ENCODE data around the gene THRAP3. TPM values are rescaled to one million over a fixed set of nuclear protein-coding genes. Genes with fewer than 3 reads are reported as not detected.

The THRAP3 gene
- total and polyA plus RNA-seq, 9 of the 15 experiments (the other 6 are each of a cell fraction or from before 2014, with no cell fraction given) = 66.2 to 135 (median 113) TPM

DNA sequence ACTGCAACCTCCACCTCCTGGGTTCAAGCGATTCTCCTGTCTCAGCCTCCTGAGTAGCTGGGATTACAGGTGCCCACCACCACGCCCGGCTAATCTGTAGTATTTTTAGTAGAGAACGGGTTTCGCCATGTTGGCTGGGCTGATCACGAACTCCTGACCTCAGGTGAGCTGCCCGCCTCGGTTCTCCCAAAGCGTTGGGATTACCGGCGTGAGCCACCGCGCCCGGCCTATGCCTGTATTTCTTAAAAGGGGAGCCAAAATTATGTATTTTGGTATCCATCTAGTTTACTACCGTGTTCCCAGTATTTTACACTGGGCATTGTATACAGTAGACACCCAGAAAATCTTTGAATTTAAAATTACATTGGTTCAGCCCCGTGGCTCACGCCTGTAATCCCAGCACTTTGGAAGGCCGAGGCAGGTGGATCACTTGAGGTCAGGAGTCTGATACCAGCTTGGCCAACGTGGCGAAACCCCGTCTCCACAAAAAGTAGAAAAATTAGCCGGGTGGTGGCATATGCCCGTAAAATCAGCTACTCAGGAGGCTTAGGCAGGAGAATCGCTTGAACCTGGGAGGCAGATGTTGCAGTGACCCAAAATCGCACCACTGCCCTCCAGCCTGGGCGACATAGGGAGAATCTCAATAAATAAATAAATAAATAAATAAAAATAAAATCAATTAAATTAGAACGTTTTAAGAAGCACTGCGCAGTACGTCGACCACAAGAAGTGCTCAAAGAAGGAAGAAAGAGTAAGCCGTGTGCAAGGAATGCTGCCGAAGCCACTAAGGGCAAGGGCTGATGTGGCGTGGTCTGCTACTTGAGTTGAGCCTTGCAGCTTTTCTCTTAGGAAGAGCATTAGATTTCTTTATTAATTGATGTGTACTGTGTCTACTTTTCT is 1.5 kb upstream of the THRAP3 start (continued):
- TF ChIP-seq, protein P1, sequence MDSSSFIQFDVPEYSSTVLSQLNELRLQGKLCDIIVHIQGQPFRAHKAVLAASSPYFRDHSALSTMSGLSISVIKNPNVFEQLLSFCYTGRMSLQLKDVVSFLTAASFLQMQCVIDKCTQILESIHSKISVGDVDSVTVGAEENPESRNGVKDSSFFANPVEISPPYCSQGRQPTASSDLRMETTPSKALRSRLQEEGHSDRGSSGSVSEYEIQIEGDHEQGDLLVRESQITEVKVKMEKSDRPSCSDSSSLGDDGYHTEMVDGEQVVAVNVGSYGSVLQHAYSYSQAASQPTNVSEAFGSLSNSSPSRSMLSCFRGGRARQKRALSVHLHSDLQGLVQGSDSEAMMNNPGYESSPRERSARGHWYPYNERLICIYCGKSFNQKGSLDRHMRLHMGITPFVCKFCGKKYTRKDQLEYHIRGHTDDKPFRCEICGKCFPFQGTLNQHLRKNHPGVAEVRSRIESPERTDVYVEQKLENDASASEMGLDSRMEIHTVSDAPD (CRISPR knock-in tag; IDR thresholded peaks at IDR 0.05) = no peak
- TF ChIP-seq, protein P2, sequence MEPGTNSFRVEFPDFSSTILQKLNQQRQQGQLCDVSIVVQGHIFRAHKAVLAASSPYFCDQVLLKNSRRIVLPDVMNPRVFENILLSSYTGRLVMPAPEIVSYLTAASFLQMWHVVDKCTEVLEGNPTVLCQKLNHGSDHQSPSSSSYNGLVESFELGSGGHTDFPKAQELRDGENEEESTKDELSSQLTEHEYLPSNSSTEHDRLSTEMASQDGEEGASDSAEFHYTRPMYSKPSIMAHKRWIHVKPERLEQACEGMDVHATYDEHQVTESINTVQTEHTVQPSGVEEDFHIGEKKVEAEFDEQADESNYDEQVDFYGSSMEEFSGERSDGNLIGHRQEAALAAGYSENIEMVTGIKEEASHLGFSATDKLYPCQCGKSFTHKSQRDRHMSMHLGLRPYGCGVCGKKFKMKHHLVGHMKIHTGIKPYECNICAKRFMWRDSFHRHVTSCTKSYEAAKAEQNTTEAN (CRISPR knock-in tag; IDR thresholded peaks at IDR 0.05) = no peak
- peak; percentile 92 for TF ChIP-seq MGA (IDR thresholded peaks at IDR 0.05)
- TF ChIP-seq ZNF785 (CRISPR knock-in tag; IDR thresholded peaks at IDR 0.05) = no peak
- TF ChIP-seq ZBTB11 (CRISPR knock-in tag; IDR thresholded peaks at IDR 0.05) = no peak

All from K562 (cell line).